K562 (cell line): Measurements from ENCODE around the gene LMF2.

ENCODE experiments used
- CREB1 ChIP-seq, 2 experiments: sonication (generic) in 1 of 2; formaldehyde crosslinking in 1 of 2; IDR thresholded peaks; 2 replicates each; pipeline versions ENCODE4 v1.6.1 to v1.8.0; 2012 to 2022; ENCODE audit warnings: inconsistent platforms in 1 of 2, mild to moderate bottlenecking in 1 of 2, missing genetic modification reagents in 1 of 2, moderate library complexity in 1 of 2
- POLR2AphosphoS5 ChIP-seq: IDR thresholded peaks from 2 replicates; pipeline ENCODE4 v1.6.1; 2011; ENCODE audit warnings: mild to moderate bottlenecking, low read depth, low read length, moderate library complexity; ENCODE audit not compliant: control insufficient read depth, insufficient read depth
- TF ChIP-seq, protein P1 (sequence below), 2 experiments: fragments of 450-650 bp; IDR thresholded peaks; 2 replicates each; pipeline ENCODE4 v1.6.1; 2016; ENCODE audit warnings: mild to moderate bottlenecking in 2 of 2, borderline replicate concordance in 1 of 2, low read depth in 1 of 2, moderate library complexity in 1 of 2
- TF ChIP-seq, protein P2 (sequence below): sonication (generic); formaldehyde crosslinking; IDR thresholded peaks from 2 replicates; pipeline ENCODE4 v1.8.1; 2023; ENCODE audit warnings: mild to moderate bottlenecking, missing genetic modification reagents
- TF ChIP-seq, protein P3 (sequence below), 3 experiments: IDR thresholded peaks in 2 of 3; conservative IDR thresholded peaks in 1 of 3; 2 replicates each; pipeline ENCODE4 v1.5.1; 2011 to 2012; ENCODE audit warnings: low read length in 3 of 3, mild to moderate bottlenecking in 3 of 3, control low read depth in 2 of 3, improper control_type of control experiment in 1 of 3, inconsistent platforms in 1 of 3, low read depth in 1 of 3, mixed read lengths in 1 of 3, moderate library complexity in 1 of 3; ENCODE audit not compliant: insufficient read depth in 2 of 3

DNA sequence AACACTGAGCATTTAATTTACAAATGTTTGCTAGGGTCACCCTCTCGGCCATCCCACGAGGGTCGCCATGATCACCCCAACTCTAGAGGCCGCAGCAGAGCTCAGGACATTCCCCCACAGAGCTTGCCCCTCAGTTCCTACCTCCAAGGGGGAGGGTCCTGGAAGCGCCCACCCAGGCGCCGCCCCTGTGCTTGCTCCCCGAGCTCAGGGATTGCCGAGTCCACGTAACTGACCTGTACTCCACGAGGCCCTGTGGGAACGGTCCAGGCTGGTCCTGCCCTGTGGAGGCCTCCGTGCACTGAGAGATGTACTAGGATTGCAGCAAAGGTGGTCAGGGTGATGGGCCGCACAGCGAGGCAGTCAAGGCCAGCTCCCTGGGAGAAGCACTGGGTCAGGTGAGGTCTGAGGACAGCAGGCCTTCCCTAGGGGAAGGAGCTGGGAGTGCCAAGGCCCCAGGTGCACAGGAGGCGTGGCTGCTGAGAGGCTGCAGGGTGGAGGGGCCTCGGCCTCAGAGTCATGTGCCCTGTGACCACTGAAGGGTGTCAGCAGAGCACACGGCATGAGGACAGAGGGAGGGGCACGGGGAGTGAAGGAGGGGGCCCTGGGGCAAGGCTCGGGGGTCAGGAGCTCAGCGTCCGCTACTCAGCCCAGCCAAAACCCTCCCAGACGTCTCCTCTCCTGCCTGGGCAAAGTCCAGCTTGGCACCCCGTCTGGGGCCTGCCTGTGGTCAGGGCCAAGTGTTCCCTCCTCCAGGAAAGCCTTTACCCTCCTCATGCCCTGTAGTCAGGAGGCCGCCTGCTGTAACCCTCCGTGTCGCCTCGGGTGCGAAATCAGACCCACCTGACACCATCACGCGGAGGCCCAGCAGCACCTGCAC, 23.3 kb downstream of the LMF2 start:
- TF ChIP-seq CREB1 (IDR thresholded peaks at IDR 0.05) (no peak), CREB1 (CRISPR knock-in tag; IDR thresholded peaks at IDR 0.05) (no peak), POLR2AphosphoS5 (no peak)
- TF ChIP-seq, protein P1, sequence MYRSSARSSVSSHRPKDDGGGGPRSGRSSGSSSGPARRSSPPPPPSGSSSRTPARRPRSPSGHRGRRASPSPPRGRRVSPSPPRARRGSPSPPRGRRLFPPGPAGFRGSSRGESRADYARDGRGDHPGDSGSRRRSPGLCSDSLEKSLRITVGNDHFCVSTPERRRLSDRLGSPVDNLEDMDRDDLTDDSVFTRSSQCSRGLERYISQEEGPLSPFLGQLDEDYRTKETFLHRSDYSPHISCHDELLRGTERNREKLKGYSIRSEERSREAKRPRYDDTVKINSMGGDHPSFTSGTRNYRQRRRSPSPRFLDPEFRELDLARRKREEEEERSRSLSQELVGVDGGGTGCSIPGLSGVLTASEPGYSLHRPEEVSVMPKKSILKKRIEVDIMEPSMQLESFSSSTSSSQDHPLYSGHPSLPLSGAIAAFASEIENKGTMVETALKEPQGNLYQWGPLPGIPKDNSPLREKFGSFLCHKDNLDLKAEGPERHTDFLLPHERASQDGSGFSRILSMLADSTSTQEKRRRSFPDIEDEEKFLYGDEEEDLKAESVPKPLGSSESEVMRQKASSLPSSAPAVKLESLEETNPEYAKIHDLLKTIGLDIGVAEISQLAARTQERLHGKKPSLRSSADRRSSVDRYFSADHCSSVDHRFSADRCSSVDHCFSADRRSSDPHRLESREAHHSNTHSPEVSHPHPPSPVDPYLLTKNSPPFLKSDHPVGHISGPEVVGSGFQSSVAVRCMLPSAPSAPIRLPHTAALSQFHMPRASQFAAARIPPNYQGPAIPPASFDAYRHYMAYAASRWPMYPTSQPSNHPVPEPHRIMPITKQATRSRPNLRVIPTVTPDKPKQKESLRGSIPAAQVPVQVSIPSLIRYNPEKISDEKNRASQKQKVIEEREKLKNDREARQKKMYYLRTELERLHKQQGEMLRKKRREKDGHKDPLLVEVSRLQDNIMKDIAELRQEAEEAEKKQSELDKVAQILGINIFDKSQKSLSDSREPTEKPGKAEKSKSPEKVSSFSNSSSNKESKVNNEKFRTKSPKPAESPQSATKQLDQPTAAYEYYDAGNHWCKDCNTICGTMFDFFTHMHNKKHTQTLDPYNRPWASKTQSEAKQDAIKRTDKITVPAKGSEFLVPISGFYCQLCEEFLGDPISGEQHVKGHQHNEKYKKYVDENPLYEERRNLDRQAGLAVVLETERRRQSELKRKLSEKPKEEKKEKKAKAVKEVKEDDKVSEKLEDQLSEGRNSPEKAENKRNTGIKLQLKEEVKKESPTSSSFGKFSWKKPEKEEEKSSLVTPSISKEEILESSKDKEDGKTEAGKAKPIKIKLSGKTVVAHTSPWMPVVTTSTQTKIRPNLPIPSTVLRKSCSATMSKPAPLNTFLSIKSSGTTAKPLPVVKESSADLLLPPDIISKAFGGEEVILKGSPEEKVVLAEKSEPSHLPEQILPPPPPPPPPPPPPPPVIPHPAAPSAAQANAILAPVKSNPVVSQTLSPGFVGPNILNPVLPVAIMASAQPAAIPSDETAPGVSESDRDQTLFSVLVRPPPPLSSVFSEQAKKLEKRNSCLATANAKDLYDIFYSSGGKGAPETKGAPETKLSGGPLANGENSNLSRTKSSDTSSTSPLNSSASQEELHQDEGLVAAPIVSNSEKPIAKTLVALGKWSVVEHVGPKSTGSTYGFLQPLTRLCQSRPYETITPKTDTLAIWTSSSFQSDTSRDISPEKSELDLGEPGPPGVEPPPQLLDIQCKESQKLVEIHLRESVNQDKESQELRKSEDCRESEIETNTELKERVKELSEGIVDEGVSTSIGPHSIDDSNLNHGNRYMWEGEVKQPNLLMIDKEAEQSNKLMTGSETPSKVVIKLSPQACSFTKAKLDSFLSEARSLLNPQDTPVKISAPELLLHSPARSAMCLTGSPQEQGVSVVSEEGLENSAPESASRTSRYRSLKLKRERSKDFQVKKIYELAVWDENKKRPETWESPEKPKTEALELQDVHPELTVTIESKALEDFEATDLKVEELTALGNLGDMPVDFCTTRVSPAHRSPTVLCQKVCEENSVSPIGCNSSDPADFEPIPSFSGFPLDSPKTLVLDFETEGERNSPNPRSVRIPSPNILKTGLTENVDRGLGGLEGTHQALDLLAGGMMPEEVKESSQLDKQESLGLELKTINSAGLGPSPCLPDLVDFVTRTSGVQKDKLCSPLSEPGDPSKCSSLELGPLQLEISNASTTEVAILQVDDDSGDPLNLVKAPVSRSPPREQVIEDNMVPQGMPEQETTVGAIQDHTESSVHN (IDR thresholded peaks at IDR 0.05; ENCODE audit: borderline replicate concordance in 1 of 2, low read depth in 1 of 2), result no peak
- TF ChIP-seq, protein P2, sequence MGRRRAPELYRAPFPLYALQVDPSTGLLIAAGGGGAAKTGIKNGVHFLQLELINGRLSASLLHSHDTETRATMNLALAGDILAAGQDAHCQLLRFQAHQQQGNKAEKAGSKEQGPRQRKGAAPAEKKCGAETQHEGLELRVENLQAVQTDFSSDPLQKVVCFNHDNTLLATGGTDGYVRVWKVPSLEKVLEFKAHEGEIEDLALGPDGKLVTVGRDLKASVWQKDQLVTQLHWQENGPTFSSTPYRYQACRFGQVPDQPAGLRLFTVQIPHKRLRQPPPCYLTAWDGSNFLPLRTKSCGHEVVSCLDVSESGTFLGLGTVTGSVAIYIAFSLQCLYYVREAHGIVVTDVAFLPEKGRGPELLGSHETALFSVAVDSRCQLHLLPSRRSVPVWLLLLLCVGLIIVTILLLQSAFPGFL (CRISPR knock-in tag), result no peak
- TF ChIP-seq, protein P3, sequence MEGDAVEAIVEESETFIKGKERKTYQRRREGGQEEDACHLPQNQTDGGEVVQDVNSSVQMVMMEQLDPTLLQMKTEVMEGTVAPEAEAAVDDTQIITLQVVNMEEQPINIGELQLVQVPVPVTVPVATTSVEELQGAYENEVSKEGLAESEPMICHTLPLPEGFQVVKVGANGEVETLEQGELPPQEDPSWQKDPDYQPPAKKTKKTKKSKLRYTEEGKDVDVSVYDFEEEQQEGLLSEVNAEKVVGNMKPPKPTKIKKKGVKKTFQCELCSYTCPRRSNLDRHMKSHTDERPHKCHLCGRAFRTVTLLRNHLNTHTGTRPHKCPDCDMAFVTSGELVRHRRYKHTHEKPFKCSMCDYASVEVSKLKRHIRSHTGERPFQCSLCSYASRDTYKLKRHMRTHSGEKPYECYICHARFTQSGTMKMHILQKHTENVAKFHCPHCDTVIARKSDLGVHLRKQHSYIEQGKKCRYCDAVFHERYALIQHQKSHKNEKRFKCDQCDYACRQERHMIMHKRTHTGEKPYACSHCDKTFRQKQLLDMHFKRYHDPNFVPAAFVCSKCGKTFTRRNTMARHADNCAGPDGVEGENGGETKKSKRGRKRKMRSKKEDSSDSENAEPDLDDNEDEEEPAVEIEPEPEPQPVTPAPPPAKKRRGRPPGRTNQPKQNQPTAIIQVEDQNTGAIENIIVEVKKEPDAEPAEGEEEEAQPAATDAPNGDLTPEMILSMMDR (IDR thresholded peaks at IDR 0.05 in 2 of 3, conservative IDR thresholded peaks at IDR 0.05 in 1 of 3; ENCODE audit: insufficient read depth in 2 of 3, low read depth in 1 of 3, low read length in 3 of 3), result no peak
